ENCODE measurements around the gene RHBDD3.

The RHBDD3 gene

DNA sequence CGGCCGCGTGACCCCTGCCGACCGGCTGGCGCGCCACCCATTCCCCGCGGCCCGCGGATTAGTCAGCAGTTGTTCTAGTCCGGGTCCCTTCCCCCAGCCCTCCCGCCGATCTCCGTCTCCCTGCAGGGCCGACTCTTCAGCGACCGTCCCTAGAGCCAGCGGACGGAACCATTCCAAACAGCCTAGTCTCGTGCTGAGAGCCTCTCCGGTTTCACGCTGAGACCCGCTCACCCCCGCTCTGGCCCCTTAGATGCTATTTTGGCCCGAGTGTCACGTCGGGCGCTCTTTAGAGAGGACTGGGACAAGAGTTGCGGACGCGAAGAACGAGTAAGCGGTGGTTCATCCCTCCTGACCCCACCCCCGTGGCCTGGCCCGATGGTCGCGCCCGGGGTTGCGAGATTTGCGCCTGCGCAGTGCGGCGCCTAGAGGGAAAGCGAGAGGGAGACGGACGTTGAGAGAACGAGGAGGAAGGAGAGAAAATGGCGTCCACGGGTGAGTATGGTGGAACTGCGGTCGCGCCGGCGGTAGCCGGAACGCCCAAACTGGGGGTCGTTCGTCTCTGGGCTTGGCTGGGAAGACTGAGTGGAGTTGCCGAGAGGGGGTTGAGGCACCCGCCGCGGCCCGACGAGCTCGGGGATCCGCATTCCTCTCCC is at the start of gene RHBDD3, which contains the start of gene EWSR1:
TSS of gene RHBDD3 (minus strand) at position 124 of the 653 bp plus-strand sequence. CDS start 2,355 bp downstream, outside the sequence.
TSS of gene EWSR1 (plus strand) at position 411 of the 653 bp plus-strand sequence. CDS start at position 480, 69 bp downstream.
- peak; percentile 98 for DNase-seq
- ATAC-seq: peak; percentile 88

DNA sequence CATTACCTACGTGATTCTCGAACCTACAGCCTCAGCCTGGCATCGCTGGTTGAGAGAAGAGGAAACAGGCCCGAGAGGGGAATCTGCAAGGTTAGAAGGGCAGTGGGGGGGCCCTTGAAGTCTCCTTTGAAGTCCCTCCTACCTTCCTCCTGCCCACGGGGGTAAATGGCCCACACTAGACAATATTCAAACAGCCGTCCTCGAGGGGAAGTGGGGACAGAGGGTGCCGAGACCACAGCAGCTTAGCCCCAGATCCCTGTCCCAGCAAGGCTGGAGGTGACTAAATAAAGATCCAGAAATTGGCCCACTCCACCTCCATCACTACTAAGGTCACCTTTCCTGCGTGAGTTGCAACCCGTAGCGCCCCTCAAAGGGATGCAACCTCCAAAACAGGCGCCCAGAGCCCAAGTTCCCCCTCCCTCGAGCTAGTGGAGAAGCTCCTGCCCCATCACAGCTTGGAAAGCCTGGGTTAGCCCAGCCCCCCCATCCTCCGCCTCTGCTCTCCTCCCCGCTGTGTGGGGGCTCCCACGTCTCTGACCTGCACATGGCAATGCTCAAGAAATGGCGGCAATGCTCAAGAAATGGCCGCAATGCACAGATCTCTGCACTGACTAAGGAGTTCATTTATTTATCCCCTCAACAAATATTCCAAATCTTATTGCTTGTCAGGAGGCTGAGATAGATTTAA is 48.5 kb upstream of the RHBDD3 start:
- DNase-seq: no peak
- no peak for ATAC-seq

DNA sequence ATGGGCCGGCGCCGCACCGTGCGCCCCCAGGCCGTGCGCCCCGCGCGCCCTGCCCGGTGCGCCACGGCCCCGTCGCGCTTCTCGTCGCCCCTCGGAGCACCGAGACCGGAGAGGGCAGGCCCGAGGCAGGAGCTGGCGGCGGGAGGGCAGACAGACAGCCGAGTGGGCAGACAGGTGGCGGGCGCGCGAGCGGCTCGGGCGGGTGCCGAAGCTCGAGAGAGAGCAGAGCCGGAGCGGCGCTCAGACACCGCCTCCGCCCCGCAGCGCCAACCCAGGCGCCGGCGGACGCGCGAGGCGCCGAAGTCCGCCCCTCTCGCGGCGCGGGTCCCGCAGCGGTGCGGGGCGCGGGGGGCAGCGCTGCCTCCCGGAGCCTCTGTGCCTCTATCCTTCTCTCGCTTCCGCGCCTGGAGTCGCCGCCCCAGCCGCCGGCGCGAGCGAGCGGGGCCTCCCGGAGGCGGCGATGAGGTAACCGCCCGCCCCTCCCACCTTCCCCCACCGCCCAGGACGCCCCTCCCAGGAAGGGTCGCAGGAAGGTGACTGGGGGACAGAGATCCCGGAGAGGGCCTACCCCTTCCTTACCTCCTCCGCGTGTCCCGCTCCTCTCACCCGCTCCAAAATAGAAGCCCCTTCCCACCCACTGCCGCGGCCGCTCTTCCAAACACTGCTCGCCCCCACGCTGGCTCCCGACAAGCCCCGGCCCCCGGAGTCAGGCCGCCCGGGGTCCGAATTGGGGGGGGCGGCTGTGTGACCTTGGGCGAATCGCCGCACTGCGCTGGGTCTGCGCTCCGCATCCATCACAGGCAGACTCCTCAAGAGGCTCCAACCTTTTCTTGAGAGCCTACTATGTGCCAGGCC is 47.7 kb upstream of the RHBDD3 start, which contains the start of gene RASL10A:
TSS of gene RASL10A (minus strand) at position 412 of the 855 bp plus-strand sequence. CDS start 451 bp downstream, outside the sequence.
- DNase-seq (no peak), ATAC-seq (no peak)

DNA sequence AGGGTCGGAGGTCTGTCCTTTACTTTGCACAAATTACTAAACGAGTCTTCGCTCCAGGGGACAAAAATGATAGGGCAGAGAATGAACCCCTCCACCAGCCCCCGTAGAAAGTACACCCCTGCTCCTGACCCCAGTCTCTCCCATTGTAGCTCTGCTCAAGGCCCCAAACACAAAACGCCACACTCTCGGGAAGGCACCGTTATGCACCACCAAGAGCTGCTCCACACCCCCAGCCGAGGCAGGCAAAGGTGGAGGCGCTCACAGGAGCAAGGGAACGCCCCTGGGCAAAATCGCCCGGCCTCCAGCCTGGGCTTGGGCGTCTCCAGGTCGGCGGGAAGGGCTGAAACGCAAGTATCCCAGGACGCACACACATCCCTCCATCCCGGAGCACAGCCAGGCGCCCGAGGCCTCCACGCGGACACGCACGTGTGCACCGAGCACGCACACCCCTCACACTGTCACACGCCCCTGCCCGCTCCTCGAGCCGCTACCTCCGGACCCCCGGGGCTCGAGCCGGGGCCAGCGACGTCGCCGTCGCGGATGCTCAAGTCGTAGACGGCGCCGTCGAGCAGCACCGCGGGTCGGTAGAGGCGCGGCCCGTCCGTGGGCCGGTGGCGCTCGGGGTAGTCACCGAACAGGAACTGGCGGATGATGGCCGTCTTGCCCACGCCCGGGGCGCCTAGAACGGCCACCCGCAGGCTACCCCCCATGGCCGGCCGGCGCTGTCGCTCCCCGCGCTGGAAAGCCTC is 46.9 kb upstream of the RHBDD3 start:
- DNase-seq (no peak), ATAC-seq (no peak)

DNA sequence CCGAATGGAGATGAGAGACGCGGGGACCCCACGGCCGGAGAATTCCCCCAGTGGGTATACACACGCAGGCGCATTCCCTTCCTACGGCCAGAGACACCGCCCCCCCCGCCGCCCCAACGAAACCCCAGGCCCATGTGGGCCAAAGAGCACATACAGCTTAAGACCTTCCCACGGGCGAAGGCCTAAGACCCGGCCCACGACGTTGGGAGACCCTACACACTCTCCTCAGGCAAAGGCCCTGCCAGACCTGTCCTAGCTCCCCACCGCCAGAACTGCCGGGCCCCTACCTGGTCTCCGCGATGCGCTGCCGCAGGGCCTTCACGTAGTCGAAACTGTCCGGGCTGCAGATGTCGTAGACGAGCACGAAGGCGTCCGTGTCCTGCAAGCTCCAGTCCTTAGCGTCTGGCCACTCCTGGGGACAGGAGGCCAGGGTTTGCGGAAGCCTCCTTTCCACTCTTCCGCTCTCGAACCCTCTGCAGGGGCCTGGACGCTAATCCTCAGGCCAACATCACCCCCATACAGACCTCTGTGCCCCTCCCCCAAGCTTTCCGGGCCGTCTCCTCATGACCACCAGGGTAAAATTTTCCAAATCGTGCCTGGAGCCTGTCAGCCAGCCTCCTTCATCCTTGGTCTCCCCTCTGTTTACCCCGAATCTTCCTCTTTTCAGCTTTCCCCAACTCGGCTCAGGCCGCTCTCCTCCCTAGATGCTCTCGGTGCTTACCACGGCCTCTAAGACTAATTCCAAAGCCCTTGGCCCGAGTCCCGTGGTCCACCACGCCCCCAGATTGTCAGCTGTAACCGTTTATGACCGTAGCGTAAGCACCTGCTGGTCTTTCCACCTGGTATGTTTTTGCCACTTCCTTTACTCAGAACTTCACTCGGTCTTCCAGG is 46.0 kb upstream of the RHBDD3 start:
- DNase-seq: no peak
- ATAC-seq: no peak

DNA sequence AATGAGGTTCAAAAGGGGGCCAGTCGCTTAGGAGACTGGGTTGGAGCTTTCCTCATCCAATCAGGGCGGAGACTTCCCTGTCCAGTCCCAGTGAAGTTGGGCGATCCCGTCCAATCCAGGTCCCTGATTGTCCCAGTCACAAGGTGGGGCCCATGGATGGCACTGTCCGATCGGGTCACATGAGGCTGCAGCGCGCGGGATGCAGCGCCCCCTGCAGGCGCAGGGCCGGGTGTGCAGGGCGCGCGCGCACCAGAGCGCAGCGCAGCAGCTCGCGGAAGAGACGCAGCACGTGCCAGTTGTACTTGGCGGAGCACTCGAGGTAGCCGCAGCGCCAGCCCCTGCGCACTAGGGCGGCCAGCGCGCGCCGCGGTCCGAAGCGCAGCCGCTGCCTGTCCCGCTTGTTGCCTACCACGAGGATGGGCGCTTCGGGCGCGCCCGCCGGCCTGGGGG is 45.4 kb upstream of the RHBDD3 start:
- peak; percentile 19 for ATAC-seq
- DNase-seq: peak; percentile 33

DNA sequence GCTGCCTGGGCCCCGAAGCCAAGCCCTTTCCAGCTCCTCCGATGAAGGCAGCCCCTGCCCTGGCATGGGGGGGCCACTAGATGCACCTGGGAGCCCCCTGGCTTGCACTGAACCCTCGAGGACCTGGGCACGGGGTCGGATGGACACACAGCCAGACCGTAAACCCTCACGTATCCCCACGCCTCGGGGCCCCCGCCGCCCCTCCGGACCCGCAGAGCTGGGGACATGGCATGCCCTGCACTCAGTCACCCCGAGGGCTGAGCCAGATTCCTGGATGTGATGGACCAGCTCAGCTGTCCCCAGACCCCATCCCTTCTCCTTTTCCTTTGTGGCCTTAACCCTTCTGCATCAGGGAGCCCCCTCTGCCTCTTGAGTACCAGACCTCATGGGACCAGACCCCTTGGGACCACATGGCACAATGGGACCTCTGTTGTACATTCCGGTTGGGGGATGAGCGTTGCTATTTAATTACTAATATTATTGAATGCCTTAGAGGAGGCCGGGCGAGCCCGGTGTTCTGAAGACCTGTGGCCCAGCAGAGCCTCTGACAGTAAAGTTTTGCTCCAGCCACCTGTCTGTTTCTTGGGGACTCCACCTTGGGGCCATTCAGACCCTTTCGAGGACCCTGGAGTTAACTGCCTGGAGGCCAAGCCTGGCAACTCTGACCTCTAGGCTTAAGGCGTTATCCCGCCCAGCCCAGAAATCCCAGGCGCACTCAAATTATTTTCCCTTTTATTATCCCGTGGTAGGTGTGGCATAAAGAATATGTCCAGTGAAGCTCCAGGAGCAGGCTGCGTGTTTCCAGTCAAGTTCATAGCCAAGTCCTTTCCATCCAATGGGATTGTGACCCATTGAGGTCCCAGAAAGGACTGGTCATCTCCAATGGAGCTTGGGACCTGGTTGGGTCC is 44.7 kb upstream of the RHBDD3 start:
- ATAC-seq: no peak
- DNase-seq: no peak

DNA sequence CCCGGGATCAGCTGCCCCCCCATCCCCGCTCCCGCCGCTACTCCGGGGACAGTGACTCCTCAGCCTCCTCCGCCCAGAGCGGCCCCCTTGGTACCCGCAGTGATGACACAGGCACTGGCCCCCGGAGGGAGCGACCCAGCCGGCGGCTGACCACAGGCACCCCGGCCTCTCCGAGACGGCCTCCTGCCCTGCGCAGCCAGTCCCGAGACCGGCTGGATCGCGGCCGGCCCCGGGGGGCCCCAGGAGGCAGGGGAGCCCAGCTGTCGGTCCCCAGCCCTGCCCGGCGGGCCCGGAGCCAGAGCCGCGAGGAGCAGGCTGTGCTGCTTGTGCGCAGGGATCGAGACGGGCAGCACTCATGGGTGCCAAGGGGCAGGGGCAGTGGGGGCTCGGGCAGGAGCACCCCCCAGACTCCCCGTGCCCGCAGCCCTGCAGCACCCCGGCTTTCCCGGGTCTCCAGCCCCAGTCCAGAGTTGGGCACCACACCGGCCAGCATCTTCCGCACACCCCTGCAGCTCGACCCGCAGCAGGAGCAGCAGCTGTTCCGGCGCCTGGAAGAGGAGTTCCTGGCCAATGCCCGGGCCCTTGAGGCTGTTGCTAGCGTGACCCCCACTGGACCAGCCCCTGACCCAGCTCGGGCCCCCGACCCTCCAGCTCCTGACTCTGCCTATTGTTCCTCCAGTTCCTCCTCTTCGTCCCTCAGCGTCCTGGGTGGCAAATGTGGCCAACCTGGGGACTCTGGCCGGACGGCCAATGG is 43.9 kb upstream of the RHBDD3 start:
- DNase-seq (no peak), ATAC-seq (no peak)

DNA sequence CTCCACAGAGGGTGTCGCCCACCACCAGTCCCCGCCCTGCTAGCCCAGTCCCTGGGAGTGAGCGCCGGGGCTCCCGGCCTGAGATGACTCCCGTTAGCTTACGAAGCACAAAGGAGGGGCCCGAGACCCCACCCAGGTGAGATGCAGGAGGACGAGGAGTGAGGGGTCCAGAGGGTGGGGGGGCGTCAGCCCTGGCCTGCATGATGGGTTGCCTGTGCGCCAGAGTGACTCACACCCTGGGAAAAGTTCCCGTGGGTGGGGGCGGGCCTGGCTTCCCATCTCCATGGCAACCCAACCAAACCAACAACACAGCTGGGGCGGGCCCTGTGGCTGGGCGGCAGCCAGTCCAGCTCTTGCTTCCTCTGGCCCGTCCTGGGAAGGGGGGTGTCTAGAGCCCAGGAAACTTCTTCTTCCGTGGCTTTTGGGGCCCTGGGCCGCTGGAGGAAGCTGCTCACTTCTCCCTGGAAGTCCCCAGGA is 43.1 kb upstream of the RHBDD3 start:
- peak; percentile 64 for ATAC-seq

DNA sequence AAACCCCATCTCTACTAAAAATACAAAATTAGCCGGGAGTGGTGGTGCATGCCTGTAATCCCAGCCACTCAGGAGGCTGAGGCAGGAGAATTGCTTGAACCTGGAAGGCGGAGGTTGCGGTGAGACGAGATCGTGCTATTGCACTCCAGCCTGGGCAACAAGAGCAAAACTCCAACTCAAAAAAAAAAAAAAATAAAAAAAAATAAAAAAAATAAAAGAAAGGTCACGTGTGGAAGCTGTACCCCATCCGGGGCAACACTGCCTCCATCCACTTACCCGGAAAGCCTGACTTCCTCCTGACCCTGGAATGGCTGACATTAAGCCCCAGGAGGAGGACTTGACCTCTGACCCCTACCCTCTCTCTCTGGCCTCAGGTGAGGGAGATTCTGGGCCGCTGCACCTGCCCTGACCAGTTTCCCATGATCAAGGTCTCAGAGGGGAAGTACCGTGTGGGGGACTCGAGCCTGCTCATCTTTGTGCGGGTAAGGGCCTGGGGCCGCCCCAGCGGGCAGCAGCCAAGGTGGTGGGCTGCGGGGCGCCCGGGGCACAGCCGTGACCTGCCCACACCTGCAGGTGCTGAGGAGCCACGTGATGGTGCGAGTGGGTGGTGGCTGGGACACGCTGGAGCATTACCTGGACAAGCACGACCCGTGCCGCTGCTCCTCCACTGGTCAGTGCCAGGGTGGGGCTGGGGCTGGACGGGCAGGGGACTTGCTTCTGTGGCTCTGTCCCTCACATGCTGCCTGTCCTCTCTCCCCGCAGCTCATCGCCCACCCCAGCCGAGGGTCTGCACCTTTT is 42.5 kb upstream of the RHBDD3 start:
- ATAC-seq (no peak), DNase-seq (no peak)

More for the DNA sequence above, 43.1 kb upstream of the RHBDD3 start:
- peak; percentile 85 for DNase-seq

DNA sequence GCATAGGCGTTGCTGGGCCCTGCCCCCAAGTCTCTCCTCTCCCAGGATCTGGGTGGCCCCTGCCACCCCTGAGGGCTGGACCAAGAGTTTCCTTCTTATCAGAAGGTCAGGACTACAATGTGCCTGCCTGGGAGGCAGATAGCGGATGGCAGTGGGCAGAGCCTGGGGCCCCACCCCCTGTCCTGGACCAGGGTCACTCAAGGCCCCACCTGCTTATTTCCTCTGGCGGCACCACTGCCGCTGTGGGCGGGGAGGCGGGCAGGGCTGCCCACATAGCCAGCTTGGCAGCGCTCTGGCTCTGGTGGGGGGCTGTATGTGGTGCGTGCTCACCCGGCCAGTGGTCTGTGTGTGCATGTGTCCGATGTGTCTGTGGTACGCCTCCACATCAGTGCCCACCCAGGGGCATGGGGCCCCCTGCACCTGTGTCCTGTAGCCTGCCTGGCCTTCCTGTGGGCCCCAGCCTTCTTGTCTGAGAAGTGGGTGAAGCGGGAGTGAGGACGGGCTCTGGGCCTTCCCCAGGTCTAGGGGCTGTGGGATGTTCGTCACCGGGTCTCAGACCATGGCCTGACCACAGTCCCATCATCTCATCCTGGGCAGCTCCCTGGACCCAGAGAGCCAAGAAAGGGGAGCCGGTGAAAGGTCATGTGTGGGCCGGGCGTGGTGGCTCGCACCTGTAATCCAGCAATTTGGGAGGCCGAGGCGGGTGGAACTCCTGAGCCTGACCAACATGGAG is 41.7 kb upstream of the RHBDD3 start:
- ATAC-seq (no peak), DNase-seq (no peak)

DNA sequence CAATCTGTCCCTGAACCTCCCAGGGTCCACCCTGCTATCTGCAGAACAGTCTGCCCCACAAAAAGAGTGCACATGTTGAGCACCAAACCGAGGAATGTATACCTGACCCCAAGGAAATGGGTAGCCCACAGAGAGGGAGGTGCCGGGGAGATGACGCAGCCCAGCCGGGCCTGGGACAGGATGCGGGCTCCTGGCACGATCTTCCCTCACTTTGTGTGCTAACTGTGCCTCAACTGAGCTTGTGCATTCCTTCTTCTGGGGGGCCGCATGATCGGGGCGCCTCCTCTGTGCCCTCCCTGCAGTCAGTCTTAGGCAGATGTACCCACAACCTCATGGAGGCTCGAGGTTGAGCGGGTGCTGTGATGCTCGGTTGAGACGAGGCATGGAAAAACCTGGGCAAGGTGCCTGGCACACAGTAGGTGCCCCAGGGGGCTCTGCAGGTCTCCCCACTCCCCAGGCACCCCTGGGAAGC is 41.0 kb upstream of the RHBDD3 start:
- DNase-seq (peak; percentile 46), ATAC-seq (peak; percentile 19)

DNA sequence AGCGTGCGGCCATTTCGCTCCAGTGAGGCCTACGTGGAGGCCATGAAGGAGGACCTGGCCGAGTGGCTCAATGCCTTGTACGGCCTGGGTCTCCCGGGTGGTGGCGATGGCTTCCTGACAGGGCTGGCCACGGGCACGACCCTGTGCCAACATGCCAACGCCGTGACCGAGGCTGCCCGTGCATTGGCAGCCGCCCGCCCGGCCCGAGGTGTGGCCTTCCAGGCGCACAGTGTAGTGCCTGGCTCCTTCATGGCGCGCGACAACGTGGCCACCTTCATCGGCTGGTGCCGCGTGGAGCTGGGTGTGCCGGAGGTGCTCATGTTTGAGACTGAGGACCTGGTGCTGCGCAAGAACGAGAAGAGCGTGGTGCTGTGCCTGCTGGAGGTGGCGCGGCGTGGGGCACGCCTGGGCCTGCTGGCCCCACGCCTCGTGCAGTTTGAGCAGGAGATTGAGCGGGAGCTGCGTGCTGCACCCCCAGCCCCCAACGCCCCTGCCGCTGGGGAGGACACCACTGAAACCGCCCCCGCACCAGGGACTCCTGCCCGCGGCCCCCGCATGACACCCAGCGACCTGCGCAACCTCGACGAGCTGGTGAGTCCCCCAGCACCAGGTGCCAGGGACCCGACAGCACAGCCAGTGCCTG is 40.5 kb upstream of the RHBDD3 start:
- ATAC-seq (no peak), DNase-seq (no peak)

DNA sequence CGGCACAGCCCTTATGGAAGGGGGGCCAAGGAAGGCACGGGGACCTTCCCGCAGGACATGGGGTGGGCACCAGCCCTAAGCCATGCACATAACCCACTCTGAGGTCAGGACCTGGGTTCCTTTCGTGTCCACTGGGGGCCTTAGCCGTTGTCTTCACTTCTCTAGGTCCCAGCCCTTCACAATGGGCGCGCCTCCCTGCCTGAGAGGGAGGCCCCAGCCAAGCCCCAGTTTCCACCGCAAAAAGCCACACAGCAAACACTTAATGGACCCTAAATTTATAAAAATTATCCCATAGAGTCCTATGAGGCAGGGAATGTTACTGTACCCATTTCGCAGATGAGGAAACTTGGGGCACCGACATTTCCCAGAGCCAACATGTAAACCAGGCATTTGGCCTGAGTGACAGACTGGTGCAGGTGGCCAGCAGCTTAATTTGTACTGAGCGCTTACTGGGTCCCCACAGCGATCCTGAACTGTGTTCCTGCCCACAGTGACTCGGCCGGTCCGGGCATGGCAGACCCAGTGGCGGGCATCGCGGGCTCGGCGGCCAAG is 39.9 kb upstream of the RHBDD3 start:
- DNase-seq (no peak), ATAC-seq (no peak)

DNA sequence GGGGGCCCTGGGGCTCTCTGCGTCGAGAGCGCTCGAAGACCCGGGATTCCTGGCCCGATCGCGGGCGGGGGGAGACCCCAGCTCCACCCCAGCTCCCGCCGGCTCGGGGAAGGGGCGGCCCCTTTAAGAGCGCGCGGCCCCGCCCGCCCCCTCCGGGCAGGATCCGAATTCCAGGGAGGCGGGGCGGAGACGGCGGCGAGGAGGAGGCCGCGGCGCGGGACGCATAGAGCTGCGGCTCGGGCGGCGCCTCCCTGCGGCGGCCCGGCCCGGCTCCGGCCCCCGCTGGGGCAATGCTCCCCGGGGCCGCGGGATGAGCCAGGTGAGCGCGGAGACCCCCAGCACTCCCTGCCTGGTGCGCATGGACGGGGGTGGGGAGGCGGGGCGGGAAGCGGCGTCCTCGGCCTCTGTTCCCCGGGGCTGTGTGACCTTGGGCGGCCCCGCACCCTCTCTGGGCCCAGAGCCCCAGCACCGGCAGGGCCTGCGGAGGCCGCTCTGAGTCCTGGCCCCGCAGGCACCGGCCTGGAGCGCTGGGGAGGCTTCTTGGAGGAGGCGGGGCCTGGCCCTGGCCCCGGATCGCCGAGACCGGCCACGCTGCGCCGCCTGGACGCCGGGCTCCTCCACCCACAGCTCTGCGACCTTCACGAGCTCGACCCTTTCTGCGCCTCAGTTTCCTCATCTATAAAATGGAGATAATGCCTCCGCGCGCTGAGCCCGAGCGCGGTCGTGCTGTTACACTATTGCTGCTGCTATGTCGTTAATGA is 39.2 kb upstream of the RHBDD3 start:
- DNase-seq: peak; percentile 51
- no peak for ATAC-seq
